Activated B cell treated with CpG ODN at 0.5 μM for 24 hours (primary cell): Measurements from ENCODE around the gene FKBP14. TPM values are rescaled to one million over a fixed set of nuclear protein-coding genes. Genes with fewer than 3 reads are reported as not detected.

Experiments
- ATAC-seq: fragments of 200-7000 bp; cut with Tn5 transposase; one replicate; pipeline ENCODE4 v1.10.0; 2021; ENCODE audit warnings: low read depth, mild to moderate bottlenecking, moderate library complexity
- CTCF ChIA-PET: fragments of 350-600 bp; sonication (Branson Sonifier 250); formaldehyde crosslinking; loops from one replicate; lab custom pipeline; 2021; ENCODE audit warnings: antibody characterized with exemption; lab: Charles Lee
- POLR2A ChIA-PET: fragments of 350-600 bp; sonication (Branson Sonifier 250); formaldehyde crosslinking; loops from one replicate; lab custom pipeline; 2021; ENCODE audit warnings: antibody characterized with exemption; lab: Charles Lee
- DNase-seq: peaks from one replicate; pipeline ENCODE4 v3.0.0; 2022
- H3K27ac Mint-ChIP-seq: one replicate; pipeline ENCODE4 v1.8.0; 2020; ENCODE audit warnings: mixed read lengths
- H3K27me3 Mint-ChIP-seq: one replicate; pipeline ENCODE4 v1.8.0; 2021; ENCODE audit warnings: mixed read lengths
- H3K36me3 Mint-ChIP-seq: one replicate; pipeline ENCODE4 v1.8.0; 2021; ENCODE audit warnings: low read depth, mixed read lengths
- H3K4me1 Mint-ChIP-seq: one replicate; pipeline ENCODE4 v1.8.0; 2021; ENCODE audit warnings: mixed read lengths
- H3K4me3 Mint-ChIP-seq: one replicate; pipeline ENCODE4 v1.8.0; 2020; ENCODE audit warnings: mild to moderate bottlenecking, mixed read lengths
- H3K9me3 Mint-ChIP-seq: one replicate; pipeline ENCODE4 v1.8.0; 2020; ENCODE audit warnings: mixed read lengths
- intact Hi-C: fragments of 100-400 bp; cut with micrococcal nuclease; formaldehyde crosslinking; loops from one replicate; pipeline ENCODE4 v1.15.1; 2024
- total RNA-seq: library from RNA; stranded (reverse); gene quantifications from 2 replicates; pipeline ENCODE4 v1.2.3, GENCODE V29; 2022
- TF ChIP-seq, protein P1 (sequence below): fragments of 200-600 bp; IDR thresholded peaks from one replicate; pipeline ENCODE4 v1.8.0; 2022; ENCODE audit warnings: antibody characterized with exemption, mild to moderate bottlenecking

Gene FKBP14
- total RNA-seq, 1 donor from 2014 or later = 11.4 TPM

- intact Hi-C loops = no loop called here
- ChIA-PET CTCF (no interaction called here), POLR2A (no interaction called here)
- TF ChIP-seq, protein P1, sequence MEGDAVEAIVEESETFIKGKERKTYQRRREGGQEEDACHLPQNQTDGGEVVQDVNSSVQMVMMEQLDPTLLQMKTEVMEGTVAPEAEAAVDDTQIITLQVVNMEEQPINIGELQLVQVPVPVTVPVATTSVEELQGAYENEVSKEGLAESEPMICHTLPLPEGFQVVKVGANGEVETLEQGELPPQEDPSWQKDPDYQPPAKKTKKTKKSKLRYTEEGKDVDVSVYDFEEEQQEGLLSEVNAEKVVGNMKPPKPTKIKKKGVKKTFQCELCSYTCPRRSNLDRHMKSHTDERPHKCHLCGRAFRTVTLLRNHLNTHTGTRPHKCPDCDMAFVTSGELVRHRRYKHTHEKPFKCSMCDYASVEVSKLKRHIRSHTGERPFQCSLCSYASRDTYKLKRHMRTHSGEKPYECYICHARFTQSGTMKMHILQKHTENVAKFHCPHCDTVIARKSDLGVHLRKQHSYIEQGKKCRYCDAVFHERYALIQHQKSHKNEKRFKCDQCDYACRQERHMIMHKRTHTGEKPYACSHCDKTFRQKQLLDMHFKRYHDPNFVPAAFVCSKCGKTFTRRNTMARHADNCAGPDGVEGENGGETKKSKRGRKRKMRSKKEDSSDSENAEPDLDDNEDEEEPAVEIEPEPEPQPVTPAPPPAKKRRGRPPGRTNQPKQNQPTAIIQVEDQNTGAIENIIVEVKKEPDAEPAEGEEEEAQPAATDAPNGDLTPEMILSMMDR = no peak
- Mint-ChIP-seq H3K4me3 (no peak overlapping the region), H3K27me3 (peaks cover 3% of the 10 kb centered on the region), H3K36me3 (peaks cover 2% of the 10 kb centered on the region), H3K9me3 (peaks cover 11% of the 10 kb centered on the region), H3K4me1 (no peaks in the 10 kb centered on the region), H3K27ac (no peak overlapping the region)
- ATAC-seq (no peak), DNase-seq (no peak)
Observed at GRCh38 chr7:29996321-29996720, 30.2 kb downstream of the FKBP14 start.

DNA sequence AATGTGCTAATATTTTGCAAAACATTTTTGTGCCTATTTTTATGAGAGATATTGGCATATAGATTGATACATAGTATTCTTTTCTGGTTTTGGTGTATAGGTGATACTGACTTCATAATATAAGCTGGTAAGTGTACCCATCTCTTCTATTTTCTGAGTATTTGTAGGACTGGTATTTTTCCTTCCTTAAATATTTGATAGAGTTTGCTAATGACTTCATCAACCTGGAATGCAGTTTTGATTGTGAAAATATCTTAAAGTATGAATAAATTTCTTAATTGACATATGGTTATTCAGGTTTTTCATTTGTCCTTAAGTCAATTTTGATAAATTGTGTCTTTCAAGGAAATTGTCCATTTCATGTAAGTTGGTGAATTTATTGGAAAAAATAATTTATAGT is 30.9 kb downstream of the FKBP14 start:
- CTCF ChIA-PET = no interaction called here
- TF ChIP-seq, protein P1 = no peak
- H3K27ac Mint-ChIP-seq = no peak overlapping the region
- no peak overlapping the region for H3K4me3 Mint-ChIP-seq
- POLR2A ChIA-PET = no interaction called here
- intact Hi-C loops = no loop called here
- no peak for ATAC-seq
- DNase-seq = no peak
- peaks cover 2% of the 10 kb centered on the region for H3K36me3 Mint-ChIP-seq
- peaks cover 11% of the 10 kb centered on the region for H3K9me3 Mint-ChIP-seq
- H3K27me3 Mint-ChIP-seq = peaks cover 3% of the 10 kb centered on the region
- H3K4me1 Mint-ChIP-seq = no peaks in the 10 kb centered on the region

- intact Hi-C loops = no loop called here
- CTCF ChIA-PET = no interaction called here
- Mint-ChIP-seq H3K36me3 (peaks cover 6% of the 10 kb centered on the region), H3K27ac (no peak overlapping the region), H3K9me3 (peaks cover 11% of the 10 kb centered on the region), H3K27me3 (peaks cover 2% of the 10 kb centered on the region), H3K4me1 (peaks cover 13% of the 10 kb centered on the region), H3K4me3 (no peak overlapping the region)
- POLR2A ChIA-PET = no interaction called here
- ATAC-seq = no peak
- no peak for DNase-seq
- TF ChIP-seq, protein P1 = no peak
Observed at GRCh38 chr7:29993140-29993539, 33.4 kb downstream of the FKBP14 start.

DNA sequence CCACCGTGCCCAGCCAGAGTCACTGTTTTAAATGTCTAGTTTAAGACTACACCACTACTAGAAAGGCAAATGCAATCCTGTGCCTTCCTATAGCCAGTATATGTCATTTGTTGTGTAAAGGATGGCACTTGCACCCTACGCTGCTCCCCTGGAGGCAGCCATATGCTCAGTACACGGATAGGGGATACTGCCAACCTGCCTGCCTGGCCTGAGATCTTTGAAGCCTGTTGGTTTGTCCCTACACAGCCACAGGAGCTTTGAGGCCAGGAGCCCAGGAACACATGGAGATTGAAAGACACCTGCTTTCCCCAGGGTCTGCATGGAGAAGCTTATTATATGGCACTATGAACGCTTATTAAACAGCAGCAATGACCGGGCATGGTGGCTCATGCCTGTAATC is 34.6 kb downstream of the FKBP14 start:
- H3K27me3 Mint-ChIP-seq = no peaks in the 10 kb centered on the region
- ChIA-PET CTCF (no interaction called here), POLR2A (no interaction called here)
- H3K4me3 Mint-ChIP-seq = no peak overlapping the region
- peaks cover 9% of the 10 kb centered on the region for H3K9me3 Mint-ChIP-seq
- peaks cover 6% of the 10 kb centered on the region for H3K36me3 Mint-ChIP-seq
- no peak overlapping the region for H3K27ac Mint-ChIP-seq
- intact Hi-C loops = no loop called here
- ATAC-seq (no peak), DNase-seq (no peak)
- H3K4me1 Mint-ChIP-seq = peaks cover 25% of the 10 kb centered on the region
- TF ChIP-seq, protein P1 = no peak

DNA sequence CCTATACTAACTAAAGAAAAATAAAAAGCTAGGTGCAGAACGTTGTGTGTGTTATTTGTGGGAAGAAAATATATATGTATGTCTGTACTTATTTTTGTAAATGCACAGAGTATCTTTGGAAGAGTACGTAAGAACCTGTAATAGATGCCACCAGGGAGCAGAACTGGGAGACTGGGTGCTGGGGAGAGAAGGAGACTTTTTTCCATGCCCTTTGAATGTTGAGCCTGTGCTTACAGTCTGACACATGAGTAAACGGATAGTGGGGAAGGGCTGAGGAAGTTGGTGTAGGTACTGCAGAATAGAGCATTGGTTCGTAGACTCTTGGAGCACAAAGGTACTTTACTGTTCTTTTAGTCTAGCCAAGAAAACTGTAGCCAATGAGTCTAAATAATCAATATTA is 35.6 kb downstream of the FKBP14 start:
- intact Hi-C loops = no loop called here
- TF ChIP-seq, protein P1 = no peak
- peaks cover 28% of the 10 kb centered on the region for H3K4me1 Mint-ChIP-seq
- CTCF ChIA-PET = no interaction called here
- H3K9me3 Mint-ChIP-seq = peaks cover 4% of the 10 kb centered on the region
- peaks cover 6% of the 10 kb centered on the region for H3K36me3 Mint-ChIP-seq
- no peak for ATAC-seq
- POLR2A ChIA-PET = interaction anchor here (4.9 kb wide), 1 partner anchor 37 kb away, joined by 66 read pairs; the partner anchor contains the start of genes FKBP14 and PLEKHA8
- no peak for DNase-seq
- H3K27me3 Mint-ChIP-seq = no peaks in the 10 kb centered on the region
- H3K27ac Mint-ChIP-seq = peak overlapping the region; percentile 43
- H3K4me3 Mint-ChIP-seq = peak overlapping the region; percentile 87
